Activated gamma-delta T cell treated with Interleukin-2 at 50 U/mL for 16 hours (primary cell): ENCODE results near the gene SORCS3.

ENCODE experiments used
- DNase-seq: peaks from one replicate; pipeline ENCODE4 v3.0.0-alpha.2; 2020

The SORCS3 gene

GRCh38 chr10:104648421-104648820 lies 7.3 kb downstream of the SORCS3 start:
- no peak for DNase-seq

GRCh38 chr10:104650072-104650471 lies 9.0 kb downstream of the SORCS3 start:
- DNase-seq, result no peak

GRCh38 chr10:104650635-104651331 lies 9.7 kb downstream of the SORCS3 start:
- no peak for DNase-seq

- DNase-seq, result no peak
Measured at GRCh38 chr10:104657036-104657435, 15.9 kb downstream of the SORCS3 start.

GRCh38 chr10:104657457-104657856 lies 16.4 kb downstream of the SORCS3 start:
- DNase-seq, result no peak

GRCh38 chr10:104658067-104658466 lies 17.0 kb downstream of the SORCS3 start:
- no peak for DNase-seq

GRCh38 chr10:104659809-104660208 lies 18.7 kb downstream of the SORCS3 start:
- no peak for DNase-seq

- DNase-seq, result no peak
Measured at GRCh38 chr10:104663076-104663475, 22.0 kb downstream of the SORCS3 start.

GRCh38 chr10:104663563-104663962 lies 22.5 kb downstream of the SORCS3 start:
- no peak for DNase-seq

GRCh38 chr10:104664205-104664604 lies 23.1 kb downstream of the SORCS3 start:
- no peak for DNase-seq

- no peak for DNase-seq
Measured at GRCh38 chr10:104665174-104665573, 24.1 kb downstream of the SORCS3 start.

- no peak for DNase-seq
Measured at GRCh38 chr10:104666106-104666505, 25.0 kb downstream of the SORCS3 start.

GRCh38 chr10:104676874-104677273 lies 35.8 kb downstream of the SORCS3 start:
- no peak for DNase-seq

- no peak for DNase-seq
Measured at GRCh38 chr10:104678658-104679057, 37.6 kb downstream of the SORCS3 start.

GRCh38 chr10:104680467-104681401 lies 39.6 kb downstream of the SORCS3 start:
- DNase-seq, result no peak

GRCh38 chr10:104681485-104681884 lies 40.4 kb downstream of the SORCS3 start:
- no peak for DNase-seq

- no peak for DNase-seq
Measured at GRCh38 chr10:104683567-104683966, 42.5 kb downstream of the SORCS3 start.

- DNase-seq, result no peak
Measured at GRCh38 chr10:104686829-104687228, 45.7 kb downstream of the SORCS3 start.

- no peak for DNase-seq
Measured at GRCh38 chr10:104688251-104689042, 47.4 kb downstream of the SORCS3 start.

GRCh38 chr10:104689105-104689504 lies 48.0 kb downstream of the SORCS3 start:
- no peak for DNase-seq

- no peak for DNase-seq
Measured at GRCh38 chr10:104689547-104689946, 48.5 kb downstream of the SORCS3 start.

- no peak for DNase-seq
Measured at GRCh38 chr10:104690101-104690500, 49.0 kb downstream of the SORCS3 start.

- DNase-seq, result no peak
Measured at GRCh38 chr10:104690959-104691358, 49.9 kb downstream of the SORCS3 start.
